ENCODE measurements around the gene FKBP14. TPM values are rescaled to one million over a fixed set of nuclear protein-coding genes. Genes with fewer than 3 reads are reported as not detected.
A peak's percentile ranks its signal among the peaks of the same experiment; 100 is the strongest.

Gene FKBP14
- polyA plus RNA-seq, 2 of the 4 experiments (the other 2 are of a cell fraction), result 10.6 to 22.8 TPM

GRCh38 chr7:30003098-30003497 lies 23.4 kb downstream of the FKBP14 start:
- ChIA-PET CTCF (interaction anchor here (1.2 to 1.6 kb wide), 2 partner anchors 16 to 52 kb away, joined by 3 read pairs; no protein-coding TSS in a partner anchor), POLR2A (interaction anchor here (0.7 kb wide), 1 partner anchor 117 kb away, joined by 3 read pairs; no protein-coding TSS in a partner anchor)
- H3K4me3 ChIP-seq, result no peak overlapping the region
- no peaks in the 10 kb centered on the region for H3K9me3 ChIP-seq
- no peak overlapping the region for H3K27ac ChIP-seq
- ATAC-seq (no peak), FAIRE-seq (no peak), DNase-seq (ENCODE audit: low read depth in 1 of 2, low spot score in 1 of 2) (no peak)
- 87% methylated on average over 6 of the region's 6 CpGs for WGBS (ENCODE audit: missing lambda C conversion rate)
- no peak overlapping the region for H3K4me2 ChIP-seq
- no peaks in the 10 kb centered on the region for H3K4me1 ChIP-seq
- no peak for TF ChIP-seq CBX8 (IDR thresholded peaks at IDR 0.05)

GRCh38 chr7:30001998-30002397 lies 24.5 kb downstream of the FKBP14 start:
- no peaks in the 10 kb centered on the region for H3K9me3 ChIP-seq
- WGBS (ENCODE audit: missing lambda C conversion rate), result 91% methylated on average over 2 of the region's 2 CpGs
- ChIA-PET CTCF (interaction anchor here (1.1 to 1.6 kb wide), 2 partner anchors 11 to 17 kb away, joined by 3 read pairs; no protein-coding TSS in a partner anchor), POLR2A (no interaction called here)
- DNase-seq (ENCODE audit: low read depth in 1 of 2, low spot score in 1 of 2), result no peak
- no peak for ATAC-seq
- H3K27ac ChIP-seq, result no peak overlapping the region
- TF ChIP-seq CBX8 (IDR thresholded peaks at IDR 0.05) (no peak), CEBPB (IDR thresholded peaks at IDR 0.05) (peak; percentile 42 to 46; a peak in 2 of 4 replicates)
- H3K4me3 ChIP-seq, result no peak overlapping the region
- H3K4me2 ChIP-seq, result no peak overlapping the region
- FAIRE-seq, result no peak
- H3K4me1 ChIP-seq, result no peaks in the 10 kb centered on the region

DNA sequence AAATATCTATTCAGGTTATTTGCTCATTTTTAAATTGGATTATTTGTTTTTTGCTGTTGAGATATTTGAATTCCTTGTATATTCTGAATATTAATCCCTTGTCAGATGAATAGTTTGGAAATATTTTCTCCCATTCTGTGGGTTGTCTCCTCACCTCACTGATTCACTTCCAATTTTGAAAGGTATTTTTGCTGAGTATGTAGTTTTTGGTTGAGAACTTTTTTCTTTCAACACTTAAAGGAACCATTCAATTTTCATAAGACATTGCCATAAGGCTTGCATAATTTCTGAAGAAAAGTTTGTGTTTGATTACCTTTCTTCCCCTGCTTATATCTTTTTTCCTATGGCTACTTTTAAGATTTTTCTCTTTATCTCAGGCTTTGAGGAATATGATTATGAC lies 28.0 kb downstream of the FKBP14 start:
- no peaks in the 10 kb centered on the region for H3K4me1 ChIP-seq
- H3K4me2 ChIP-seq, result no peak overlapping the region
- H3K9me3 ChIP-seq, result peaks cover 19% of the 10 kb centered on the region
- DNase-seq (ENCODE audit: low read depth in 1 of 2, low spot score in 1 of 2) (no peak), FAIRE-seq (no peak), ATAC-seq (no peak)
- H3K27ac ChIP-seq, result no peak overlapping the region
- ChIA-PET POLR2A (no interaction called here), CTCF (no interaction called here)
- TF ChIP-seq MAFK (IDR thresholded peaks at IDR 0.05; ENCODE audit: partially characterized antibody) (peak; percentile 94), FOXS1 (CRISPR knock-in tag; IDR thresholded peaks at IDR 0.05) (no peak)
- no peak overlapping the region for H3K4me3 ChIP-seq

DNA sequence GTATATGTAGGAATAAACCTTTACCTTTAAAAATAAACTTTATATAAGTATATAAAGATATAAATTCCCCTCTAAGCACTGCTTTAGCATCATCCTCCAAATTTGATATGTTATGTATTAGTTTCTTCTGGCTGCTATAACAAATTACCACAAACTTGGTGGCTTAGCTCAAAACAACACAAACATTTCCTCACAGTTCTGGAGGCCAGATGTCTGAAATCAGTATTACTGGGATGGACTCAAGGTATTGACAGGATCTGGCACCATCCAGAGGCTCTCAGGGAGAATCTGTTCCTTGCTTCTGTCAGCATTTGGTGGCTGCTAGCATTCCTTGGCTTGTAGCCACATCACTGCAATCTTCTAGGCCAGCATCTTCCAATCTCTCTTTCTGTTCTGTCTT lies 30.2 kb downstream of the FKBP14 start:
- no peak overlapping the region for H3K27ac ChIP-seq
- ChIA-PET POLR2A (no interaction called here), CTCF (interaction anchor here (0.9 kb wide), 1 partner anchor 13 kb away, joined by 3 read pairs; no protein-coding TSS in a partner anchor)
- ATAC-seq (no peak), DNase-seq (ENCODE audit: low read depth in 1 of 2, low spot score in 1 of 2) (no peak), FAIRE-seq (no peak)
- no peak overlapping the region for H3K4me3 ChIP-seq
- H3K4me2 ChIP-seq, result no peak overlapping the region
- TF ChIP-seq EP300 (IDR thresholded peaks at IDR 0.05), result no peak
- TF ChIP-seq GATA3 (IDR thresholded peaks at IDR 0.05; ENCODE audit: borderline replicate concordance), result no peak
- no peak for TF ChIP-seq RARB (CRISPR knock-in tag; IDR thresholded peaks at IDR 0.05)
- TF ChIP-seq, protein P1, sequence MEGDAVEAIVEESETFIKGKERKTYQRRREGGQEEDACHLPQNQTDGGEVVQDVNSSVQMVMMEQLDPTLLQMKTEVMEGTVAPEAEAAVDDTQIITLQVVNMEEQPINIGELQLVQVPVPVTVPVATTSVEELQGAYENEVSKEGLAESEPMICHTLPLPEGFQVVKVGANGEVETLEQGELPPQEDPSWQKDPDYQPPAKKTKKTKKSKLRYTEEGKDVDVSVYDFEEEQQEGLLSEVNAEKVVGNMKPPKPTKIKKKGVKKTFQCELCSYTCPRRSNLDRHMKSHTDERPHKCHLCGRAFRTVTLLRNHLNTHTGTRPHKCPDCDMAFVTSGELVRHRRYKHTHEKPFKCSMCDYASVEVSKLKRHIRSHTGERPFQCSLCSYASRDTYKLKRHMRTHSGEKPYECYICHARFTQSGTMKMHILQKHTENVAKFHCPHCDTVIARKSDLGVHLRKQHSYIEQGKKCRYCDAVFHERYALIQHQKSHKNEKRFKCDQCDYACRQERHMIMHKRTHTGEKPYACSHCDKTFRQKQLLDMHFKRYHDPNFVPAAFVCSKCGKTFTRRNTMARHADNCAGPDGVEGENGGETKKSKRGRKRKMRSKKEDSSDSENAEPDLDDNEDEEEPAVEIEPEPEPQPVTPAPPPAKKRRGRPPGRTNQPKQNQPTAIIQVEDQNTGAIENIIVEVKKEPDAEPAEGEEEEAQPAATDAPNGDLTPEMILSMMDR (IDR thresholded peaks at IDR 0.05), result no peak
- no peak for TF ChIP-seq HOXB5 (CRISPR knock-in tag; IDR thresholded peaks at IDR 0.05)
- TF ChIP-seq NPAS2 (CRISPR knock-in tag; IDR thresholded peaks at IDR 0.05; ENCODE audit: borderline replicate concordance), result no peak
- TF ChIP-seq USF2 (IDR thresholded peaks at IDR 0.05), result no peak
- no peak for TF ChIP-seq JUN (IDR thresholded peaks at IDR 0.05)
- no peak for TF ChIP-seq ZFP36 (IDR thresholded peaks at IDR 0.05; ENCODE audit: borderline replicate concordance, partially characterized antibody)
- TF ChIP-seq JUNB (IDR thresholded peaks at IDR 0.05), result no peak
- no peak for TF ChIP-seq POLR2A (IDR thresholded peaks at IDR 0.05; ENCODE audit: low read length)
- TF ChIP-seq, protein P2, sequence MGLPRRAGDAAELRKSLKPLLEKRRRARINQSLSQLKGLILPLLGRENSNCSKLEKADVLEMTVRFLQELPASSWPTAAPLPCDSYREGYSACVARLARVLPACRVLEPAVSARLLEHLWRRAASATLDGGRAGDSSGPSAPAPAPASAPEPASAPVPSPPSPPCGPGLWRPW (IDR thresholded peaks at IDR 0.05), result no peak
- TF ChIP-seq FOSB (CRISPR knock-in tag; IDR thresholded peaks at IDR 0.05), result no peak
- no peak for TF ChIP-seq TP53 (CRISPR knock-in tag; IDR thresholded peaks at IDR 0.05)
- no peak for TF ChIP-seq HDAC2 (IDR thresholded peaks at IDR 0.05)
- no peak for TF ChIP-seq CHD2 (IDR thresholded peaks at IDR 0.05; ENCODE audit: low read length, partially characterized antibody)
- TF ChIP-seq, protein P3, sequence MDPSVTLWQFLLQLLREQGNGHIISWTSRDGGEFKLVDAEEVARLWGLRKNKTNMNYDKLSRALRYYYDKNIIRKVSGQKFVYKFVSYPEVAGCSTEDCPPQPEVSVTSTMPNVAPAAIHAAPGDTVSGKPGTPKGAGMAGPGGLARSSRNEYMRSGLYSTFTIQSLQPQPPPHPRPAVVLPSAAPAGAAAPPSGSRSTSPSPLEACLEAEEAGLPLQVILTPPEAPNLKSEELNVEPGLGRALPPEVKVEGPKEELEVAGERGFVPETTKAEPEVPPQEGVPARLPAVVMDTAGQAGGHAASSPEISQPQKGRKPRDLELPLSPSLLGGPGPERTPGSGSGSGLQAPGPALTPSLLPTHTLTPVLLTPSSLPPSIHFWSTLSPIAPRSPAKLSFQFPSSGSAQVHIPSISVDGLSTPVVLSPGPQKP (IDR thresholded peaks at IDR 0.05; ENCODE audit: low read depth, low read length), result no peak
- TF ChIP-seq, protein P4, sequence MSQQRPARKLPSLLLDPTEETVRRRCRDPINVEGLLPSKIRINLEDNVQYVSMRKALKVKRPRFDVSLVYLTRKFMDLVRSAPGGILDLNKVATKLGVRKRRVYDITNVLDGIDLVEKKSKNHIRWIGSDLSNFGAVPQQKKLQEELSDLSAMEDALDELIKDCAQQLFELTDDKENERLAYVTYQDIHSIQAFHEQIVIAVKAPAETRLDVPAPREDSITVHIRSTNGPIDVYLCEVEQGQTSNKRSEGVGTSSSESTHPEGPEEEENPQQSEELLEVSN (IDR thresholded peaks at IDR 0.05; ENCODE audit: borderline replicate concordance, low read depth), result no peak
- TF ChIP-seq, protein P5, sequence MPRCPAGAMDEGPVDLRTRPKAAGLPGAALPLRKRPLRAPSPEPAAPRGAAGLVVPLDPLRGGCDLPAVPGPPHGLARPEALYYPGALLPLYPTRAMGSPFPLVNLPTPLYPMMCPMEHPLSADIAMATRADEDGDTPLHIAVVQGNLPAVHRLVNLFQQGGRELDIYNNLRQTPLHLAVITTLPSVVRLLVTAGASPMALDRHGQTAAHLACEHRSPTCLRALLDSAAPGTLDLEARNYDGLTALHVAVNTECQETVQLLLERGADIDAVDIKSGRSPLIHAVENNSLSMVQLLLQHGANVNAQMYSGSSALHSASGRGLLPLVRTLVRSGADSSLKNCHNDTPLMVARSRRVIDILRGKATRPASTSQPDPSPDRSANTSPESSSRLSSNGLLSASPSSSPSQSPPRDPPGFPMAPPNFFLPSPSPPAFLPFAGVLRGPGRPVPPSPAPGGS (IDR thresholded peaks at IDR 0.05), result no peak
- H3K4me1 ChIP-seq, result no peaks in the 10 kb centered on the region
- peaks cover 28% of the 10 kb centered on the region for H3K9me3 ChIP-seq

Measured in A549 (cell line).